ENCODE data around the gene ARID5B. TPM values are rescaled to one million over a fixed set of nuclear protein-coding genes. Genes with fewer than 3 reads are reported as not detected.

The ARID5B gene
- total RNA-seq, 1 experiment from 2014 or later: 0.04 TPM

DNA sequence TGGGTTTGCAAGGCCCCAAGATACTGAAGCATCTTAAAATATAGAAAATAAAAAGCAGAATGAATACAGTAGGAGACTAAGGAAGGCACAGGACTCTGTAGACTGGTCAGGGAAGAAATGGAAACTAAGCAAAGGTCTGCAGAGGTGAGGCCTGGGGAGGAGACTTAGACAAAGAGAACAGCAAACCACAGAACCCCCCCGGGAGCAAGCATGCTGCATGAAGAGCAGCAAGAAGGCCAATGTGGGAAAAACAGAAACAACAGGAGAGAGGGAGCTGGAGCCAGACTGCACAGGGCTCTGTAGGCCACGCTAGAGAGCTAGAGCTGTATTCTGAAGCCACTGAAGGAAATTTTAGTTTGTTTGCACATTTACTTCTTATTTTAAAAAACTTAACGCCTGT lies 45.7 kb upstream of the ARID5B start:
- Histone ChIP-seq H3K56ac (ENCODE audit: insufficient read length, low read depth, low read length) (no peak overlapping the region), H2BK15ac (ENCODE audit: low read depth, low read length) (no peak overlapping the region), H3K9ac (ENCODE audit: extremely low read depth, insufficient read length, low read length) (no peak overlapping the region), H3K79me1 (ENCODE audit: insufficient read depth, low read depth, low read length, poor library complexity, severe bottlenecking) (no peaks in the 10 kb centered on the region), H3K14ac (ENCODE audit: insufficient read depth, low read length) (no peak overlapping the region), H2BK12ac (ENCODE audit: insufficient read length, low read depth, low read length) (no peak overlapping the region), H2AK5ac (ENCODE audit: insufficient read length, low read length) (no peak overlapping the region), H3K4me1 (ENCODE audit: insufficient read depth, low read length) (no peaks in the 10 kb centered on the region), H3K18ac (ENCODE audit: insufficient read length, low read depth, low read length) (no peak overlapping the region), H2BK120ac (ENCODE audit: low read depth, low read length, poor library complexity, severe bottlenecking) (no peak overlapping the region), H3K4ac (ENCODE audit: low read depth, low read length) (no peak overlapping the region), H4K20me1 (ENCODE audit: control insufficient read depth, insufficient read depth, insufficient read length) (no peaks in the 10 kb centered on the region), H3K4me2 (ENCODE audit: insufficient read depth, insufficient read length, low read length) (no peak overlapping the region), H3K79me2 (ENCODE audit: insufficient read depth, low read length) (no peaks in the 10 kb centered on the region), H4K8ac (replicated peaks; ENCODE audit: insufficient read length, low read depth, low read length) (no peak overlapping the region), H3K23ac (ENCODE audit: insufficient read length, low read depth, low read length) (no peak overlapping the region), H2BK5ac (ENCODE audit: insufficient read length, low read length) (no peak overlapping the region), H2BK20ac (ENCODE audit: low read depth, low read length, poor library complexity, severe bottlenecking) (no peak overlapping the region), H3K27ac (ENCODE audit: insufficient read length, low read depth, low read length) (no peak overlapping the region), H3K9me3 (ENCODE audit: control insufficient read depth, low read depth, low read length) (no peaks in the 10 kb centered on the region), H2AFZ (ENCODE audit: low read length) (no peak overlapping the region), H3K27me3 (ENCODE audit: insufficient read depth, low read length) (no peaks in the 10 kb centered on the region), H4K91ac (ENCODE audit: insufficient read length, low read depth, low read length) (no peak overlapping the region), H3T11ph (ENCODE audit: low read length) (no peak overlapping the region), H3K23me2 (ENCODE audit: insufficient read length, low read depth, low read length, poor library complexity, severe bottlenecking) (no peaks in the 10 kb centered on the region), H4K5ac (ENCODE audit: insufficient read length, low read depth, low read length) (no peak overlapping the region)
- H3K9me3 Mint-ChIP-seq: no peaks in the 10 kb centered on the region; a peak in 1 of 5 replicates
- no peaks in the 10 kb centered on the region for H3K36me3 Mint-ChIP-seq (ENCODE audit: insufficient read depth in 1 of 3, low read depth in 3 of 3)
- H3K4me3 Mint-ChIP-seq: no peak overlapping the region
- no peak for TF ChIP-seq CTCF (conservative IDR thresholded peaks at IDR 0.05)
- 0 out of 4 replicates have a peak, but pooled peaks cover 0 to 5% of the 10 kb centered on the region in 2 experiments for H3K4me1 Mint-ChIP-seq
- WGBS (ENCODE audit: extremely low coverage, insufficient read length, low lambda C conversion rate): no CpG with 5 or more reads among the region's 3 CpGs
- H3K27me3 Mint-ChIP-seq (ENCODE audit: low read depth): peaks cover 11% of the 10 kb centered on the region
- no peak for DNase-seq
- H3K27ac Mint-ChIP-seq: no peak overlapping the region
